ENCODE data around the gene SLC25A48. TPM values are rescaled to one million over a fixed set of nuclear protein-coding genes. Genes with fewer than 3 reads are reported as not detected.

The SLC25A48 gene
- total and polyA plus RNA-seq, 2 of the 4 experiments (the other 2 are of a cell fraction) = not detected

DNA sequence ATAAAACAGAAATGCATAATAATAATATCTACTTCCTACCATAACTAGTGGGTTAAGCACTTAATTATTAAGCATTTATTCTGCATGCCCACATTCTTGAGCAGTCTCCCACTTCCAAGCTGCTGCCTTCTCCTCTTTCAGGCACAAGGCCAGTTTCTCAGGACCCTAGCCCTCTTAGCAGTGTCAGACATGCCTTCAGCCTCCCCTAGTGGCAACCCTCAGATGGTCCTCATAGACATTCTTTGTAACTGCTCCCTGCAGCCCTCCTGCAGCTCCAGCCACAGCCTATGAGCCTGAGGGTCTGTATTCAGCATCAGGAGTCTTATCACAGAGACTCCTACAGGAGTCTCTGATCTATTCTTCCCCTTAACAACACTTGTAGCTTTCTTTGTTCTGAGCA lies 57.3 kb downstream of the SLC25A48 start:
- Histone ChIP-seq H3K4ac (ENCODE audit: low read depth, low read length) (no peak overlapping the region), H3K4me2 (ENCODE audit: low read depth, low read length) (no peak overlapping the region), H3K27me3 (ENCODE audit: control insufficient read depth, insufficient read depth, low read length) (peaks cover 17% of the 10 kb centered on the region), H3K23ac (ENCODE audit: low read depth, low read length) (no peak overlapping the region), H3K27ac (ENCODE audit: insufficient read depth, low read length) (no peak overlapping the region), H3K56ac (ENCODE audit: extremely low read depth, insufficient read depth, low read length) (no peak overlapping the region), H3K36me3 (ENCODE audit: control insufficient read depth, insufficient read depth, low read length) (no peaks in the 10 kb centered on the region), H3K4me1 (ENCODE audit: control insufficient read depth, insufficient read depth, low read length) (peaks cover 9% of the 10 kb centered on the region; the same call in 1 of the 2 replicates), H2AFZ (replicated peaks; ENCODE audit: low read length, poor library complexity) (no peak overlapping the region), H3K18ac (ENCODE audit: low read depth, low read length) (no peak overlapping the region), H4K8ac (ENCODE audit: low read depth in 2 of 2, low read length in 2 of 2) (no peak overlapping the region), H3K9me1 (ENCODE audit: insufficient read depth, low read length) (no peaks in the 10 kb centered on the region), H3K79me1 (ENCODE audit: low read depth in 1 of 2, low read length in 2 of 2) (no peaks in the 10 kb centered on the region), H2BK5ac (ENCODE audit: low read depth, low read length, poor library complexity, severe bottlenecking) (no peak overlapping the region), H3K4me3 (ENCODE audit: insufficient read depth, low read depth, low read length) (no peak overlapping the region), H2AK9ac (replicated peaks; ENCODE audit: low read depth, low read length, poor library complexity) (no peak overlapping the region), H4K91ac (ENCODE audit: insufficient read depth, low read depth, low read length) (no peak overlapping the region), H2BK120ac (ENCODE audit: low read depth, low read length) (no peak overlapping the region), H4K5ac (ENCODE audit: low read depth, low read length) (no peak overlapping the region), H3K9ac (ENCODE audit: low read depth, low read length) (no peak overlapping the region), H4K20me1 (ENCODE audit: insufficient read depth, low read length) (no peaks in the 10 kb centered on the region), H3K14ac (replicated peaks; ENCODE audit: low read depth, low read length) (no peak overlapping the region), H2AK5ac (ENCODE audit: low read depth, low read length) (no peak overlapping the region), H2BK15ac (ENCODE audit: low read depth, low read length) (no peak overlapping the region), H2BK20ac (ENCODE audit: low read depth, low read length) (no peak overlapping the region), H3K9me3 (ENCODE audit: control insufficient read depth, insufficient read depth, low read length) (no peaks in the 10 kb centered on the region)
- CTCF ChIA-PET = interaction anchor here (0.7 to 1.9 kb wide), 7 partner anchors 9 to 282 kb away, joined by 3 to 8 read pairs (median 3); no protein-coding TSS in a partner anchor
- no TSS peak for BruUV-seq (replicated peaks)
- POLR2A ChIA-PET (ENCODE audit: unreplicated experiment) = no interaction called here
- intact Hi-C loops (cut with micrococcal nuclease) (loop anchor here (1.0 kb wide), 1 partner anchor 167 kb away; no protein-coding TSS in a partner anchor), in situ Hi-C loops (cut with MboI; ENCODE audit: low sequenced_read_pairs) (no loop called here), dilution Hi-C loops (cut with HindIII; ENCODE audit: low sequenced_read_pairs, unreplicated experiment) (no loop called here)
- ATAC-seq (ENCODE audit: low read depth) = no peak
- no peak for TF ChIP-seq RAD21 (IDR thresholded peaks at IDR 0.05; ENCODE audit: low read length)
- no peak for TF ChIP-seq CHD1 (IDR thresholded peaks at IDR 0.05; ENCODE audit: low read depth, low read length)
- no peak for TF ChIP-seq RFX5 (IDR thresholded peaks at IDR 0.05; ENCODE audit: low read depth, low read length)
- TF ChIP-seq, protein P1, sequence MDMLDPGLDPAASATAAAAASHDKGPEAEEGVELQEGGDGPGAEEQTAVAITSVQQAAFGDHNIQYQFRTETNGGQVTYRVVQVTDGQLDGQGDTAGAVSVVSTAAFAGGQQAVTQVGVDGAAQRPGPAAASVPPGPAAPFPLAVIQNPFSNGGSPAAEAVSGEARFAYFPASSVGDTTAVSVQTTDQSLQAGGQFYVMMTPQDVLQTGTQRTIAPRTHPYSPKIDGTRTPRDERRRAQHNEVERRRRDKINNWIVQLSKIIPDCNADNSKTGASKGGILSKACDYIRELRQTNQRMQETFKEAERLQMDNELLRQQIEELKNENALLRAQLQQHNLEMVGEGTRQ (IDR thresholded peaks at IDR 0.05; ENCODE audit: low read depth, low read length) = no peak
- TF ChIP-seq POLR2A (IDR thresholded peaks at IDR 0.05; ENCODE audit: low read depth, low read length) = no peak
- TF ChIP-seq CEBPB (IDR thresholded peaks at IDR 0.05; ENCODE audit: low read depth, low read length) = no peak
- no peak for TF ChIP-seq MAFK (IDR thresholded peaks at IDR 0.05; ENCODE audit: low read depth, low read length)
- no peak for TF ChIP-seq FOS (IDR thresholded peaks at IDR 0.05; ENCODE audit: low read depth, low read length)
- no peak for TF ChIP-seq MAZ (IDR thresholded peaks at IDR 0.05; ENCODE audit: borderline replicate concordance, low read depth, low read length)
- DNase-seq = no peak
